HG03064 (cell line): Measurements from ENCODE around the gene FUT8.

Experiments
- ATAC-seq: cut with Tn5 transposase; IDR thresholded peaks from one replicate; pipeline ENCODE4 v1.9.1; 2021; ENCODE audit warnings: low read depth; ENCODE audit not compliant: unreplicated experiment

FUT8 gene

GRCh38 chr14:65549429-65549828 is 136.9 kb downstream of the FUT8 start:
- no peak for ATAC-seq

GRCh38 chr14:65550779-65551643 is 138.5 kb downstream of the FUT8 start:
- ATAC-seq, result no peak

DNA sequence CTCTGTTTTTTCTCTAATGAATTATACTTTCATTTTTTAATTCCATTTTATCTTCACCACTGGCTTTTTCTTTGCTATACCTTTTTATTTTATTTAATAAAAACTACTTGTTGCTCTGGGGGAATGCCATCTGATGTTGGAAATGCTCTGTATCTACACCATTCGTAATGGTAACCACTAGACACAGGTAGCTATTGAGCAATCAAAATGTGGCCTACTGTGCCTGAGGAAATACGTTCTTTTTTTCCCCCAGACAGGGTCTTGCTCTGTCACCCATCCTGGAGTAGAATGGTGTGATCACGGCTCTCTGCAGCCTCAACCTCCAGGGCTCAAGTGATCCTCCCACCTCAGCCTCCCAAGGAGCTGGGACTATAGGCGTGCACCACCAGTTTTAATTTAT is 140.2 kb downstream of the FUT8 start:
- no peak for ATAC-seq

DNA sequence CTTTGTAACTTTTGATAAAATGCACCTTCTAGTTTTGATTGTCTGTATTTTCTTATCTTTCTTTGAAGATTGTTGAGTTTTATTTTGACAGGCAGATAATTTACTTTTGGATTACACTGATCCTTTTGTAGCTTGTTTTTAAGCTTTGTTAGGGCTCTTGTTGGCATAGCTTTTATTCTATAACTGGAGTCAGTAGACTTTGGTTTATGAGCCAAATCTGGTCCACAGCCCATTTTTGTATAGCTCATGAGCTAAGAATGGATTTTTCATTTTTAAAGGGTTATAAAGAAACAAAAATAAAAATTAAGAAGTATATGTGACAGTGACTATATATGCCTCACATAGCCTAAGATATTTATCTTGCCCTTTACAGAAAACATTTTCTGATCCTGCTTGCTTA is 142.3 kb downstream of the FUT8 start:
- no peak for ATAC-seq

DNA sequence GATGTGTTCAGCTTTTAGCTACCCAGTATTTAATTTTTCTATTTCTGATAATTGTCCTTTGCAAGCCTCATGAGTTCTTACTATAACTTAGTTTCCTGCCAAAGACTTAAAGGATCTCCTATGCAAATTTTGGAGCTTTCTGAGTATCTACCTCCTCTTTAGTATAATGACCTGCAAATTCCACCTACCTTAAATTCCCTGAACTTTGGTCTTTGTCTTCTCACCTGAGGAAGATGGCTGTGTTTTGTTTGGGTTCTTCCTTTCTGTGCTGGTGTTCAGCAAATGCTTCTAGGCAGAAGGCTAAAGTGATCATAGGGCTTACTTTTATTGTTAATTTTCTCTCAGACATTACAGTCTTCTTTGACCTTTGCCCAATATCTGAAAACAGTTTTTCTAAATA is 142.8 kb downstream of the FUT8 start:
- no peak for ATAC-seq

- no peak for ATAC-seq
These were observed 145.8 kb downstream of the FUT8 start for GRCh38 chr14:65558363-65558762.

DNA sequence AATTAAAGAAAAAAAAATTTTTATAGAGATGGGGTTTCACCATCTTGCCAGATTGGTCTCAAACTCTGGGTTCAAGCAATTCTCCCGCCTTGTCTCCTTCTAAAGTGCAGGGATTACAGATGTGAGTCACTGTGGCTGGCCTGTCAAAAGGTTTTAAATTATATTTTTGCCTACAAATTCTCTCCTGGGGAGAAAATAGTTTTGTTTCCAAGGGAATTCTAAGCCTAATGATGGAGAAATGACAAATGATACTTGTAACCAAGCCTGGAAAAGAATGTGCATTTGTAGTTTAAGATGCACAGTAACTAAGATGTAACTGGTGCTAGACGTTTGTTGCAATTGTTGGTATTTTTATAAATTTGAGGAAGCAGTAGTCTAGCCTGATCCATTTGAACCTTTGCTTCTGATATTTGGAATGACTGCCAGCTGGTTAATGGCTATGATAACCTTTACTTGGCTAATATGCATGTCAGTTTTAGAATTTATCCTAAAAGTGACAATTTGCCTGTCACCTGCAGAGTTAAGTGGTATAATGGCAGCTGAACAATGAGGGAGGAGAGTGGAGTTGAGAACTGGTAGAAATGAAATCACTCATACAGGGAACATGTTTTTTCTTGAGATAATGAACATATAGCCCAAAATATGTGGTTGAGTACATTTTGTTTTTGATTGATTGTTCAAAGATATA is 148.0 kb downstream of the FUT8 start:
- ATAC-seq, result no peak

GRCh38 chr14:65564370-65564769 is 151.8 kb downstream of the FUT8 start:
- no peak for ATAC-seq

DNA sequence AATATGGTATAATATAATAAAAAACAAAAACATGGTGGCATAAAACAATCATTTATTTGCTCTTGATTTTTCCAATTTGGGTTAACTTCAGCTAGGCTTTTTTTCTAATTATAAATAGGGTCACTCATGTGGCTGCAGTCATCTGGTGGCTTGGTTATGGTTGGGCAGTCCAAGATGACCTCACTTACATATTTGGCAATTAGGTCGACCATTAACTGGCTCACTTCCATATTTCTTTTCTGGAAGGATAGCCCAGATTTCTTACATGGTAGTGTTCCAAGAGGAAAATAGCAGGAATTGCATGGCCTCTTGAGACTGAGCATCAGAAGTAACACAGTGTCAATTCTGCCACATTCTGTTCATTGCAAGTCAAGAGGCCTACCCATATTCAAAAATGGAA is 153.4 kb downstream of the FUT8 start:
- ATAC-seq, result no peak

DNA sequence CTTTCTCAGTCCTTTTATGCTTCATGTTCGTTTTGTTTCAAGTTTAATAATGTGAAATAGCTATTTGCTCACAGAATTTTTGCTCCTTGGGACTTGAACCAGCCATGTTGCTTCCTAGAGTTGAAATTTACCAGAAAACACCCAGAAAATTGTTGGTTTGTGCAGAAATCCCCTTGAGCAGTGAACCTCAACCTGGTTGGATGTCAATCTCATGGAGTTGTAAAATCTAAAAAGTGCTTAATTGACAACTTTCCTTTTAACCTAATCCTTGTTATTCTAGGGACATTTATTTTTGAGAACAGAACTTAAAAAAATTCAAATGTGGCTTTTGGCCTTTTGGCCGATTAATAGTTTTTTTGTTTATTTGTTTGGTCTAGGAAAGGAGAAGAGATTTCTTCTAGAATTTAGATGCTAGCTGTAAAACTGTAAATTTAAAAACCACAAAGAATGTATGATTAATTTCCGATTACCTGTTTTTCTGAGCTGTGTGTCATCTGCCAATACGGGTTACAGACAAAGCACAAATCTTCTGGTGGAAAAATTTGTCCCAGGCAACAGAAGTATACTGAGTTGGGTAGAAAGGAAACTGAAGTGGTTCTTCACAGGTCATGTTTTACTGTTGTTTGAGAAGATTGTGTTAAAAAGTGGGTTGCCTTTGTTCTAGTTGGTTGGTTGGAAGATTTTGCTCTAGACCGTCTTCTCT is 154.4 kb downstream of the FUT8 start:
- no peak for ATAC-seq

GRCh38 chr14:65574611-65575010 is 162.1 kb downstream of the FUT8 start:
- ATAC-seq, result no peak

- no peak for ATAC-seq
These were observed 162.9 kb downstream of the FUT8 start for GRCh38 chr14:65575389-65575788.

GRCh38 chr14:65580973-65581372 is 168.4 kb downstream of the FUT8 start:
- no peak for ATAC-seq

- ATAC-seq, result no peak
These were observed 168.8 kb downstream of the FUT8 start for GRCh38 chr14:65581378-65581777.

DNA sequence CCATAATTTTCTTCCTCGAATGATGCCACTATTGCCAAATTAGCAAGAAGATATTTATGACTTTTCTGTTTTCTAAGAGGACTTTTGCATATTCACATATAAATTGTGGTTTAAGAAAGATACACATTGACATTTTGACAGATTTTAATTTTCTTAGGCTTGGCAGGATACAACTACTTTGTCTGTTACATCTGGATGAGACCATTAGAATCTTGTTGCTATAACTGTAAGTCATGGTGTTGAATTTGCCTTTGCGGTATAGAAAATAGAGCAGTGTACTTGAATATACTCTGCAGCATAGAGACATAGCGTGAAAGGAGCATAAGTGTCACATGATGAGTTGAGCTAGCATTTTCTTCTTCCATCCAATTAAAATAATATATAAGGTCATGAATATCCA is 169.3 kb downstream of the FUT8 start:
- no peak for ATAC-seq

- no peak for ATAC-seq
These were observed 172.7 kb downstream of the FUT8 start for GRCh38 chr14:65585216-65585615.

DNA sequence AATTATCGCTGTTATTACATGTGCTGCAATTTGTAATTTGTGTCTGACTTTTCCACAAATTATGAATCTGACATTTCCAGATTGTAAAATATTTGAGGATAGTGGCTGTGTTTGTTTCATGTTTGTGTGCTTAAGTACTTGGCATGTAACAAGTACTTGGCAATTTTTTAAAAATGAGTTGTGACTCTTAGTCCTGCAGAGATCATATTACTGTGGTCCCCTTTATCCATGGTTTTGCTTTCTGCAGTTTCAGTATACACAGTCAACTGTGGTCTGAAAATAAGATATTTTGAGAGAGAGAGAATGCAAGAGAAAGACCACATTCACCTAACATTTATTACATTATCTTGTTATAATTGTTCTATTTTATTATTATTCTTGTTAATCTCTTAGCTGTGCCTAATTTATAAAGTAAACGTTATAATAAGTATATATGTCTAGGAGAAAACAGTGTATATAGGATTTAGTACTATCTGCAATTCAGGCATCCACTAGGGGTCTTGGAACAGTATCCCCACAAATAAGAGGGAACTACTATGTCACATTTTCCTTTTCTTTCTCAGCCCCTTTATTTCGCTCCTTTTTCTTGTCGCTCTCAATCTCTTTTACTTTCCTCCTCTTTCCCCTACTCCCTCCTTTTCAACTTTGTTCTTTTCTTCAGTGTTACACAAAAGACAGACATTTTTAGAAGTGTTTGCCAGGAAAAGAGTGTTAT is 176.1 kb downstream of the FUT8 start:
- ATAC-seq, result no peak

GRCh38 chr14:65594153-65594881 is 181.8 kb downstream of the FUT8 start:
- no peak for ATAC-seq

- no peak for ATAC-seq
These were observed 182.3 kb downstream of the FUT8 start for GRCh38 chr14:65594882-65595237.

DNA sequence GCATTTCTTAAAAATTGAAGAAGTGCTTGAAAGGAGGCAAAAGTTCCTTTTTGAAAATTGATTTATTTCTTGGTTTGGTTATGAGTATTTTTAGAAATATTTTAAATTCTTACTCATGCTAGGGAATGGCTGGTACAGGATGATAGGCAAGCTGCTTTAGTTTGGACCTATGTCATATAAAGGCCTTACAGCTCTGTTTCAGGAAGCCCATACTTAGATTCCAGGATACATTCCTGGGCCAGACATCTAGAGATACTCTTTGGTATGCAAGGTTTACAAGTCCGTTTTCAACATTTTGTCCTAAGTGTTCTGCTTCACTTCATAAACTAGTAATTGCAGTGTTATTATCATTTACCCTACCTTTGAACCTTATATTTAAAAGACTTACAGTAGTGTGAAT is 186.8 kb downstream of the FUT8 start:
- ATAC-seq, result no peak
